Measurements from ENCODE around the gene HIPK2. TPM values are rescaled to one million over a fixed set of nuclear protein-coding genes. Genes with fewer than 3 reads are reported as not detected.

Gene HIPK2
- total and polyA plus RNA-seq, 2 donors (not counting 3 experiments of a cell fraction or from before 2014, with no cell fraction given) = 9.0 to 43.8 TPM

GRCh38 chr7:139560199-139560598 is 217.6 kb downstream of the HIPK2 start:
- Histone ChIP-seq H3K27me3 (ENCODE audit: control insufficient read depth in 2 of 2, insufficient read depth in 2 of 2, low read length in 2 of 2) (peaks cover 5 to 13% of the 10 kb centered on the region in 2 experiments), H2AFZ (ENCODE audit: low read depth, low read length) (no peak overlapping the region), H3K9me1 (replicated peaks; ENCODE audit: control insufficient read depth, extremely low read depth, insufficient read depth, low read length) (no peaks in the 10 kb centered on the region), H4K20me1 (replicated peaks; ENCODE audit: control insufficient read depth, extremely low read depth, insufficient read depth, low read length) (no peaks in the 10 kb centered on the region), H3K9ac (replicated peaks; ENCODE audit: extremely low read depth, insufficient read depth, low read length) (no peak overlapping the region), H3K4me3 (replicated peaks in 1 of 3; ENCODE audit: insufficient read depth in 1 of 3, low read depth in 1 of 3, low read length in 3 of 3) (no peak overlapping the region), H3K27ac (ENCODE audit: insufficient read depth, low read depth, low read length) (no peak overlapping the region), H3K4me1 (ENCODE audit: control insufficient read depth, extremely low read depth, insufficient read depth, low read length) (no peaks in the 10 kb centered on the region), H3K9me3 (replicated peaks; ENCODE audit: control insufficient read depth, insufficient read depth, low read length) (no peaks in the 10 kb centered on the region), H3K79me2 (ENCODE audit: control insufficient read depth, insufficient read depth, low read length) (no peaks in the 10 kb centered on the region), H3K36me3 (ENCODE audit: control insufficient read depth in 2 of 2, extremely low read depth in 1 of 2, insufficient read depth in 2 of 2, low read length in 2 of 2) (peaks cover 0 to 2% of the 10 kb centered on the region in 2 experiments), H3K4me2 (ENCODE audit: insufficient read depth, low read length) (no peak overlapping the region)
- no peak for DNase-seq (ENCODE audit: low read depth, low spot score)
- dilution Hi-C loops (cut with MboI; ENCODE audit: extremely low pct_ligation_motif_present, low sequenced_read_pairs) = no loop called here
- FAIRE-seq = no peak
- ChIA-PET CTCF (interaction anchor here (1.6 kb wide), 1 partner anchor 60 kb away, joined by 3 read pairs; no protein-coding TSS in a partner anchor), POLR2A (no interaction called here)
- no peak for TF ChIP-seq EZH2 (IDR thresholded peaks at IDR 0.05; ENCODE audit: borderline replicate concordance, low read depth, low read length, severe bottlenecking)
- no peak for TF ChIP-seq MYC (IDR thresholded peaks at IDR 0.05; ENCODE audit: low read depth, low read length)
- TF ChIP-seq POLR2AphosphoS5 (IDR thresholded peaks at IDR 0.05; ENCODE audit: insufficient read depth, low read depth, low read length) = no peak
- TF ChIP-seq CTCF (IDR thresholded peaks at IDR 0.05; ENCODE audit: extremely low read depth in 1 of 2, insufficient read depth in 1 of 2, low read depth in 1 of 2, low read length in 2 of 2) = no peak
- TF ChIP-seq GATA2 (IDR thresholded peaks at IDR 0.05; ENCODE audit: insufficient read depth, insufficient read length, low read depth, low read length) = no peak
- TF ChIP-seq, protein P1, sequence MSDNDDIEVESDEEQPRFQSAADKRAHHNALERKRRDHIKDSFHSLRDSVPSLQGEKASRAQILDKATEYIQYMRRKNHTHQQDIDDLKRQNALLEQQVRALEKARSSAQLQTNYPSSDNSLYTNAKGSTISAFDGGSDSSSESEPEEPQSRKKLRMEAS (IDR thresholded peaks at IDR 0.05; ENCODE audit: insufficient read depth, insufficient read length) = no peak
- no peak for TF ChIP-seq JUN (IDR thresholded peaks at IDR 0.05; ENCODE audit: borderline replicate concordance, insufficient read depth, insufficient read length, low read depth)
- TF ChIP-seq POLR2A (IDR thresholded peaks at IDR 0.05; ENCODE audit: low read depth, low read length) = no peak
- no peak for TF ChIP-seq FOS (IDR thresholded peaks at IDR 0.05; ENCODE audit: borderline replicate concordance, insufficient read depth, low read length)
- intact Hi-C loops (cut with micrococcal nuclease) = no loop called here
- no TSS peak for BruUV-seq (replicated peaks)

All from endothelial cell of umbilical vein (primary cell).